ENCODE results near the gene WWOX. TPM values are rescaled to one million over a fixed set of nuclear protein-coding genes. Genes with fewer than 3 reads are reported as not detected.

The WWOX gene
- total and polyA plus RNA-seq, 3 donors from 2014 or later, result 20.6 to 76.7 (median 64.1) TPM

DNA sequence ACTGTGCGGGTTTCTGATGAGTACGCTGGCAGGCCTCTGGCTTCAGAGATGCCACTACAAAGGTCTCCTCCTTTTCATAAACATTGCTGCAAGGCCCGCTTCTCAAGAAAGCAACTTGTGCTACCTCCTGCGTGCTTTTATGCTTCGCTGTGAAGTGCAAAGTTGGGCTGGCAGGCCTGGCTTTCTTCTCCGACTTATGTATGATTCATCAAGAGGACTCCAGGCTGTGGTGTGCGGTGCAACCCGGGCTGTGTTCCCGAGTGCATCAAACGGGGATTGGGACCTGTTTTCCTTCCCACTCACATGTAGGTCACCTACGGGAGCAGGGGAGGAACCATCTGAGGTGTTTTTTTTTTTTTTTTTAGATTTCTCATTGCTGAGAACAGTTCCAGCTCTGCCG is 534.1 kb downstream of the WWOX start:
- Histone ChIP-seq H3K4me1 (no peaks in the 10 kb centered on the region), H3K4me3 (no peak overlapping the region), H3K36me3 (ENCODE audit: low read depth, missing control alignments) (no peaks in the 10 kb centered on the region), H3K9me3 (no peaks in the 10 kb centered on the region), H3K27ac (no peak overlapping the region), H3K27me3 (no peaks in the 10 kb centered on the region)
- WGBS, 2 donors, result 88% methylated on average over 12 of the region's 12 CpGs
- intact Hi-C loops (cut with DNase I; ENCODE audit: low total_unique reads), result no loop called here
- TF ChIP-seq POLR2A (IDR thresholded peaks at IDR 0.05), result no peak
- TF ChIP-seq, protein P1, sequence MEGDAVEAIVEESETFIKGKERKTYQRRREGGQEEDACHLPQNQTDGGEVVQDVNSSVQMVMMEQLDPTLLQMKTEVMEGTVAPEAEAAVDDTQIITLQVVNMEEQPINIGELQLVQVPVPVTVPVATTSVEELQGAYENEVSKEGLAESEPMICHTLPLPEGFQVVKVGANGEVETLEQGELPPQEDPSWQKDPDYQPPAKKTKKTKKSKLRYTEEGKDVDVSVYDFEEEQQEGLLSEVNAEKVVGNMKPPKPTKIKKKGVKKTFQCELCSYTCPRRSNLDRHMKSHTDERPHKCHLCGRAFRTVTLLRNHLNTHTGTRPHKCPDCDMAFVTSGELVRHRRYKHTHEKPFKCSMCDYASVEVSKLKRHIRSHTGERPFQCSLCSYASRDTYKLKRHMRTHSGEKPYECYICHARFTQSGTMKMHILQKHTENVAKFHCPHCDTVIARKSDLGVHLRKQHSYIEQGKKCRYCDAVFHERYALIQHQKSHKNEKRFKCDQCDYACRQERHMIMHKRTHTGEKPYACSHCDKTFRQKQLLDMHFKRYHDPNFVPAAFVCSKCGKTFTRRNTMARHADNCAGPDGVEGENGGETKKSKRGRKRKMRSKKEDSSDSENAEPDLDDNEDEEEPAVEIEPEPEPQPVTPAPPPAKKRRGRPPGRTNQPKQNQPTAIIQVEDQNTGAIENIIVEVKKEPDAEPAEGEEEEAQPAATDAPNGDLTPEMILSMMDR (IDR thresholded peaks at IDR 0.05), result no peak
- no peak for DNase-seq

DNA sequence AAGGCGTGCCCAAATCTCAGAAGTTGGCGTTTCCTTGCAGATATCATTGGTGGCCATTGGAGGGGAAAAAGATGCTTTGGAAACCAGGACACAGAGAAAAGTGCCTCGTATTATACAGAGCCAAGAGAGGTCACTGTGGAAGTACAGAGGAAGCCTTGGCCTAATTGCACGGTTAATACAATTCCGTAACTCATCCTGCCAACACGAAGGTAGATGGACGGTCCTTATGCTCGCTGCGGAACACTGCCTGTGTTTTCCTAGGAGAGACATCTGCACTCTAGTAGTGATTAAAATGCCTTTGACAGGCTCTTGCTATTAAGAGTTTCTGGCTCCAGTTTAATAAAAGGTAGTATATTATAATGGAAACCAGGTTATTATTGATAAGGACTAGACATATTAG is 536.4 kb downstream of the WWOX start:
- no peaks in the 10 kb centered on the region for H3K27me3 ChIP-seq
- H3K36me3 ChIP-seq (ENCODE audit: low read depth, missing control alignments), result no peaks in the 10 kb centered on the region
- no peak for DNase-seq
- 79 to 86% methylated on average over 9 of the region's 9 CpGs for WGBS, 2 donors
- H3K4me3 ChIP-seq, result no peak overlapping the region
- intact Hi-C loops (cut with DNase I; ENCODE audit: low total_unique reads), result no loop called here
- H3K4me1 ChIP-seq, result no peaks in the 10 kb centered on the region
- no peaks in the 10 kb centered on the region for H3K9me3 ChIP-seq
- TF ChIP-seq POLR2A (IDR thresholded peaks at IDR 0.05), result no peak
- TF ChIP-seq, protein P1 (IDR thresholded peaks at IDR 0.05), result no peak
- no peak overlapping the region for H3K27ac ChIP-seq

DNA sequence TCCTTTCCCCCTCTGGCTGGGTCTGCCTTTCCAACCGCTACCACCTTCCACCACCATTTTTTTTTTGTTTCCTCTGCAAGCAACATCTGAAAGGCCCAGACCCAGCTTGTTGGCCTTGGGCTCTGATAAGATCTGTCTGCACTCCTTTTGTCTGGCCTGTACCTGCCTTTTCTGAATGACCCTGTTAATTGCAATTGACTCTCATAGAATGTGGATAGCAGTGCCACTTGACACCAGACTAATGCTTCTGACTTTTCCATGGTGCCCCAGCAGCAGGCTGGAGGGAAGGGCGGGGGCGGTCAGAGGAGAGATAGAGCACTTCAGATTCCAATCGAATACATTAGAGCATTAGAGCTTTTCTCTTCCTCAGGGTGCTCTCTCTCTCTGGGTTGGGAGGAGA is 538.9 kb downstream of the WWOX start:
- Histone ChIP-seq H3K4me3 (no peak overlapping the region), H3K36me3 (ENCODE audit: low read depth, missing control alignments) (no peaks in the 10 kb centered on the region), H3K9me3 (no peaks in the 10 kb centered on the region), H3K4me1 (no peaks in the 10 kb centered on the region), H3K27ac (no peak overlapping the region), H3K27me3 (no peaks in the 10 kb centered on the region)
- WGBS, 2 donors, result 87 to 98% methylated on average over 4 of the region's 4 CpGs
- no peak for DNase-seq
- intact Hi-C loops (cut with DNase I; ENCODE audit: low total_unique reads), result no loop called here
- TF ChIP-seq POLR2A (IDR thresholded peaks at IDR 0.05), result no peak
- TF ChIP-seq, protein P1 (IDR thresholded peaks at IDR 0.05), result no peak

DNA sequence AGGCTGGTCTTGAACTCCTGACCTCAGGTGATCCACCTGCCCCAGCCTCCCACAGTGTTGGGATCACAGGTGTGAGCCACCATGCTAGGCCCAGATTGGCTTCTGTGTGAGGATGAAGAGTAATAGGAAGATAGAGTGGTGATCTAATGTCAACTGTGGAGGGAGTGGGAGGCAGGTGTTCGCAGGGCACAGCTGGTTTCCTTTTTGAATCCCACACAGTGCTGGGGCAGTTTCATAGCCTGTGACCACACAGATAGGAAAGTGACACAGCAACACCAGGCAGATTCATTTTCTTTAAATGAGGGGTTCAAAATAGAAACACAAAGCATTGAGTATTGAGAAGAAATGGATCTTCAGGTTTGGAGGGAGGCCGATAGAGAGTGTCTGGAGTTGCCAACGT is 540.3 kb downstream of the WWOX start:
- intact Hi-C loops (cut with DNase I; ENCODE audit: low total_unique reads), result no loop called here
- no peak overlapping the region for H3K4me3 ChIP-seq
- H3K9me3 ChIP-seq, result no peaks in the 10 kb centered on the region
- no peak for TF ChIP-seq POLR2A (IDR thresholded peaks at IDR 0.05)
- TF ChIP-seq, protein P1 (IDR thresholded peaks at IDR 0.05), result no peak
- no peaks in the 10 kb centered on the region for H3K27me3 ChIP-seq
- no peak overlapping the region for H3K27ac ChIP-seq
- 92% methylated on average over 3 of the region's 3 CpGs for WGBS, 2 donors
- H3K4me1 ChIP-seq, result no peaks in the 10 kb centered on the region
- DNase-seq, result no peak
- H3K36me3 ChIP-seq (ENCODE audit: low read depth, missing control alignments), result no peaks in the 10 kb centered on the region

DNA sequence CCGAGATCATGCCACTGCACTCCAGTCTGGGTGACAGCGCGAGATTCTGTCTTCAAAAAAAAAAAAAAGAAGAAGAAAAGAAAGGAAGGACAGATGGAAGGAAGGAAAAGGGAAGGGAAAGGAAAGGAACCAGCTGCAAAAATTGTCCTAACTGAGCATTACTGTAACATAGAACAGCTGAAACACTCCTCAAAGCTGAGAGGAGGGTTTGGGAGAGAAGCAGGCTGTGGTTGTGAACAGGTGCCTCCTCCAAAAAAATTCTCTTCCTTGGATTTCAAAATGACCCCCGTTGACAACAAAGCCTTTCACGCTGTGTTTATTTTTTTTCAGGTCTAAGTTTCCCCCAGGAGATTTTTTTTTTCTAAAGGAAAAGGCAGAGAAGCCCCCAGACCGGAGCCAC is 541.4 kb downstream of the WWOX start:
- WGBS, 2 donors, result 81 to 82% methylated on average over 6 of the region's 6 CpGs
- Histone ChIP-seq H3K9me3 (no peaks in the 10 kb centered on the region), H3K36me3 (ENCODE audit: low read depth, missing control alignments) (no peaks in the 10 kb centered on the region), H3K4me3 (no peak overlapping the region), H3K27ac (no peak overlapping the region), H3K27me3 (no peaks in the 10 kb centered on the region), H3K4me1 (no peaks in the 10 kb centered on the region)
- TF ChIP-seq, protein P1 (IDR thresholded peaks at IDR 0.05), result no peak
- no peak for TF ChIP-seq POLR2A (IDR thresholded peaks at IDR 0.05)
- DNase-seq, result no peak
- intact Hi-C loops (cut with DNase I; ENCODE audit: low total_unique reads), result no loop called here
